HEK293 (cell line): Measurements from ENCODE around the gene FOXL2NB.

Experiments
- CTCF ChIA-PET: fragments of 350-600 bp; formaldehyde crosslinking; extraction: SDS; loops from one replicate; lab custom pipeline; 2021; ENCODE audit warnings: antibody characterized with exemption; lab: Yijun Ruan, JAX
- POLR2A ChIA-PET: fragments of 300-600 bp; formaldehyde crosslinking; extraction: SDS; loops from one replicate; lab custom pipeline; 2020; ENCODE audit warnings: antibody characterized with exemption, inconsistent platforms; lab: Yijun Ruan, JAX
- H3K27ac ChIP-seq: fragments of 200-500 bp; sonication (Bioruptor generic); 2 replicates; pipeline ENCODE4 v1.5.1; 2014; ENCODE audit warnings: low read depth, low read length, control low read depth, inconsistent platforms; ENCODE audit errors: extremely low read depth
- H3K36me3 ChIP-seq, 2 experiments: fragments of 200-500 bp in 1 of 2; sonication (Bioruptor generic) in 1 of 2; 1 replicate in 1 of 2; 2 replicates in 1 of 2; pipeline ENCODE4 v1.5.1; 2014 to 2017; ENCODE audit warnings: inconsistent platforms in 2 of 2, low read length in 2 of 2; ENCODE audit not compliant: control insufficient read depth in 2 of 2, insufficient read depth in 1 of 2
- H3K4me1 ChIP-seq: fragments of 200-500 bp; sonication (Bioruptor generic); 2 replicates; pipeline ENCODE4 v1.5.1; 2014; ENCODE audit warnings: mild to moderate bottlenecking, low read length, inconsistent platforms; ENCODE audit not compliant: control insufficient read depth, insufficient read depth
- H3K4me3 ChIP-seq: 2 replicates; pipeline ENCODE4 v1.5.1; 2011; ENCODE audit warnings: low read depth, mild to moderate bottlenecking, control low read depth, low read length, moderate library complexity
- H3K9me3 ChIP-seq: fragments of 200-500 bp; sonication (Bioruptor generic); 2 replicates; pipeline ENCODE4 v1.5.1; 2014; ENCODE audit warnings: low read depth, low read length, inconsistent platforms; ENCODE audit not compliant: control insufficient read depth, insufficient read depth
- HIC1 ChIP-seq: fragments of 450-650 bp; formaldehyde crosslinking; IDR thresholded peaks from 2 replicates; pipeline ENCODE4 v1.5.1; 2016; ENCODE audit warnings: missing biosample characterization, missing genetic modification characterization
- KLF1 ChIP-seq: fragments of 450-650 bp; formaldehyde crosslinking; IDR thresholded peaks from 2 replicates; pipeline ENCODE4 v1.5.1; 2016; ENCODE audit warnings: missing biosample characterization, missing genetic modification characterization
- OSR2 ChIP-seq: fragments of 450-650 bp; formaldehyde crosslinking; IDR thresholded peaks from 2 replicates; pipeline ENCODE4 v1.5.1; 2016; ENCODE audit warnings: missing biosample characterization, missing genetic modification characterization
- ZBTB17 ChIP-seq: fragments of 450-650 bp; formaldehyde crosslinking; IDR thresholded peaks from 2 replicates; pipeline ENCODE4 v1.5.1; 2016; ENCODE audit warnings: missing biosample characterization, missing genetic modification characterization
- ZFP3 ChIP-seq: fragments of 450-650 bp; formaldehyde crosslinking; IDR thresholded peaks from 2 replicates; pipeline ENCODE4 v1.5.1; 2016; ENCODE audit warnings: low read depth, missing biosample characterization, missing genetic modification characterization
- ZNF169 ChIP-seq: fragments of 450-650 bp; formaldehyde crosslinking; IDR thresholded peaks from 2 replicates; pipeline ENCODE4 v1.5.1; 2016; ENCODE audit warnings: missing biosample characterization, missing genetic modification characterization
- ZNF221 ChIP-seq: fragments of 450-650 bp; formaldehyde crosslinking; IDR thresholded peaks from 2 replicates; pipeline ENCODE4 v1.5.1; 2017; ENCODE audit warnings: missing biosample characterization, missing genetic modification characterization, borderline replicate concordance
- ZNF311 ChIP-seq: fragments of 450-650 bp; formaldehyde crosslinking; IDR thresholded peaks from 2 replicates; pipeline ENCODE4 v1.5.1; 2017; ENCODE audit warnings: missing biosample characterization, missing genetic modification characterization, borderline replicate concordance
- ZNF394 ChIP-seq: fragments of 450-650 bp; formaldehyde crosslinking; IDR thresholded peaks from 2 replicates; pipeline ENCODE4 v1.5.1; 2016; ENCODE audit warnings: missing biosample characterization, missing genetic modification characterization, mild to moderate bottlenecking, moderate library complexity, borderline replicate concordance
- ZNF623 ChIP-seq: fragments of 450-650 bp; formaldehyde crosslinking; IDR thresholded peaks from 2 replicates; pipeline ENCODE4 v1.5.1; 2016; ENCODE audit warnings: missing biosample characterization, missing genetic modification characterization
- ZSCAN4 ChIP-seq: fragments of 450-650 bp; formaldehyde crosslinking; IDR thresholded peaks from 2 replicates; pipeline ENCODE4 v1.5.1; 2017; ENCODE audit warnings: missing biosample characterization, missing genetic modification characterization
- TF ChIP-seq, protein P1 (sequence below): fragments of 450-650 bp; formaldehyde crosslinking; IDR thresholded peaks from 2 replicates; pipeline ENCODE4 v1.5.1; 2017; ENCODE audit warnings: missing biosample characterization, missing genetic modification characterization
- TF ChIP-seq, protein P2 (sequence below): fragments of 450-650 bp; formaldehyde crosslinking; IDR thresholded peaks from 2 replicates; pipeline ENCODE4 v1.5.1; 2016; ENCODE audit warnings: missing biosample characterization, missing genetic modification characterization, borderline replicate concordance
- TF ChIP-seq, protein P3 (sequence below): fragments of 450-650 bp; formaldehyde crosslinking; IDR thresholded peaks from 2 replicates; pipeline ENCODE4 v1.5.1; 2016; ENCODE audit warnings: missing biosample characterization, missing genetic modification characterization, low read depth
- TF ChIP-seq, protein P4 (sequence below): sonication (generic); formaldehyde crosslinking; IDR thresholded peaks from 2 replicates; pipeline ENCODE4 v1.8.1; 2022; ENCODE audit warnings: mild to moderate bottlenecking, moderate library complexity, missing genetic modification reagents
- TF ChIP-seq, protein P5 (sequence below): fragments of 450-650 bp; formaldehyde crosslinking; IDR thresholded peaks from 2 replicates; pipeline ENCODE4 v1.5.1; 2016; ENCODE audit warnings: missing biosample characterization, missing genetic modification characterization

The FOXL2NB gene

DNA sequence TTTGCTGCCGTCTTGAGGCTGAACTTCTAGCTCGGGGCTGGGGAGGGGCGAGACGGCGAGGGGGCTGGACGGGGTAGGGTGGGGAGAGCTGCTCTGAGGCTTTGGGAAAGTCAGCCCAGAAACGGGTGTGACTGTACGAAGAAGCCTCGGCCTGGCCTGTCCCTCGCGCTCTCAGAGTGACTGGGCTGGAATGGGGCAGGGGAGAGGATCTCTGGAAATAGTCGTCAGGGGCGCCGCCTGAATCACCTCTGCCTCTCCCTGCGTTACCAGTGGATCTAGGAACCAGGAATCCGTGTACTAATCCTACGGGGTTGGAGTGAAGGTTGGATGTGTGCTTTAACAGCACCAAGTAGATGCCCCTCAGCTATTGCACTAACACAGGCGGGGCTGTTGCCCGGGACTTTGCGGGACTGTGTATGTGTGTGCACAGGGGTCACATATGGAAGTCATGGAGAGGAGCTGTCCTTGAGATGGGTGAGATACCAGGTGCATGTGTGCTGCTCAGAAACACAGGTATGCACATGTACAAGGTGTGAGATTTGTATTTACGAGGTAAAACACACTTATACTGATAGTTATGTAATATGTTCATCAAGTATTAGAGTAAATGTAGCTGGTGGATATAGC lies 591 bp downstream of the FOXL2NB start (continued):
- TF ChIP-seq HIC1 (tag by site-specific recombination) (no peak), ZSCAN4 (tag by site-specific recombination) (no peak)

- no peak overlapping the region for H3K27ac ChIP-seq
- no peaks in the 10 kb centered on the region for H3K4me1 ChIP-seq
- no peaks in the 10 kb centered on the region for H3K36me3 ChIP-seq
- no peaks in the 10 kb centered on the region for H3K9me3 ChIP-seq
- ChIA-PET CTCF (interaction anchor here (1.7 kb wide), 1 partner anchor 13 kb away, joined by 10 read pairs; no protein-coding TSS in a partner anchor), POLR2A (no interaction called here)
- no peak overlapping the region for H3K4me3 ChIP-seq
- TF ChIP-seq, protein P1, sequence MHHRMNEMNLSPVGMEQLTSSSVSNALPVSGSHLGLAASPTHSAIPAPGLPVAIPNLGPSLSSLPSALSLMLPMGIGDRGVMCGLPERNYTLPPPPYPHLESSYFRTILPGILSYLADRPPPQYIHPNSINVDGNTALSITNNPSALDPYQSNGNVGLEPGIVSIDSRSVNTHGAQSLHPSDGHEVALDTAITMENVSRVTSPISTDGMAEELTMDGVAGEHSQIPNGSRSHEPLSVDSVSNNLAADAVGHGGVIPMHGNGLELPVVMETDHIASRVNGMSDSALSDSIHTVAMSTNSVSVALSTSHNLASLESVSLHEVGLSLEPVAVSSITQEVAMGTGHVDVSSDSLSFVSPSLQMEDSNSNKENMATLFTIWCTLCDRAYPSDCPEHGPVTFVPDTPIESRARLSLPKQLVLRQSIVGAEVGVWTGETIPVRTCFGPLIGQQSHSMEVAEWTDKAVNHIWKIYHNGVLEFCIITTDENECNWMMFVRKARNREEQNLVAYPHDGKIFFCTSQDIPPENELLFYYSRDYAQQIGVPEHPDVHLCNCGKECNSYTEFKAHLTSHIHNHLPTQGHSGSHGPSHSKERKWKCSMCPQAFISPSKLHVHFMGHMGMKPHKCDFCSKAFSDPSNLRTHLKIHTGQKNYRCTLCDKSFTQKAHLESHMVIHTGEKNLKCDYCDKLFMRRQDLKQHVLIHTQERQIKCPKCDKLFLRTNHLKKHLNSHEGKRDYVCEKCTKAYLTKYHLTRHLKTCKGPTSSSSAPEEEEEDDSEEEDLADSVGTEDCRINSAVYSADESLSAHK (tag by site-specific recombination), result no peak
- TF ChIP-seq, protein P2, sequence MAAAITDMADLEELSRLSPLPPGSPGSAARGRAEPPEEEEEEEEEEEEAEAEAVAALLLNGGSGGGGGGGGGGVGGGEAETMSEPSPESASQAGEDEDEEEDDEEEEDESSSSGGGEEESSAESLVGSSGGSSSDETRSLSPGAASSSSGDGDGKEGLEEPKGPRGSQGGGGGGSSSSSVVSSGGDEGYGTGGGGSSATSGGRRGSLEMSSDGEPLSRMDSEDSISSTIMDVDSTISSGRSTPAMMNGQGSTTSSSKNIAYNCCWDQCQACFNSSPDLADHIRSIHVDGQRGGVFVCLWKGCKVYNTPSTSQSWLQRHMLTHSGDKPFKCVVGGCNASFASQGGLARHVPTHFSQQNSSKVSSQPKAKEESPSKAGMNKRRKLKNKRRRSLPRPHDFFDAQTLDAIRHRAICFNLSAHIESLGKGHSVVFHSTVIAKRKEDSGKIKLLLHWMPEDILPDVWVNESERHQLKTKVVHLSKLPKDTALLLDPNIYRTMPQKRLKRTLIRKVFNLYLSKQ (tag by site-specific recombination), result no peak
- TF ChIP-seq ZNF394 (tag by site-specific recombination) (no peak), ZNF623 (tag by site-specific recombination) (no peak), ZBTB17 (no peak), ZFP3 (tag by site-specific recombination) (no peak), HIC1 (tag by site-specific recombination) (no peak), ZNF311 (tag by site-specific recombination) (no peak), ZNF221 (tag by site-specific recombination) (no peak), ZNF169 (tag by site-specific recombination) (no peak), OSR2 (tag by site-specific recombination) (no peak), KLF1 (tag by site-specific recombination) (no peak)
- TF ChIP-seq, protein P3, sequence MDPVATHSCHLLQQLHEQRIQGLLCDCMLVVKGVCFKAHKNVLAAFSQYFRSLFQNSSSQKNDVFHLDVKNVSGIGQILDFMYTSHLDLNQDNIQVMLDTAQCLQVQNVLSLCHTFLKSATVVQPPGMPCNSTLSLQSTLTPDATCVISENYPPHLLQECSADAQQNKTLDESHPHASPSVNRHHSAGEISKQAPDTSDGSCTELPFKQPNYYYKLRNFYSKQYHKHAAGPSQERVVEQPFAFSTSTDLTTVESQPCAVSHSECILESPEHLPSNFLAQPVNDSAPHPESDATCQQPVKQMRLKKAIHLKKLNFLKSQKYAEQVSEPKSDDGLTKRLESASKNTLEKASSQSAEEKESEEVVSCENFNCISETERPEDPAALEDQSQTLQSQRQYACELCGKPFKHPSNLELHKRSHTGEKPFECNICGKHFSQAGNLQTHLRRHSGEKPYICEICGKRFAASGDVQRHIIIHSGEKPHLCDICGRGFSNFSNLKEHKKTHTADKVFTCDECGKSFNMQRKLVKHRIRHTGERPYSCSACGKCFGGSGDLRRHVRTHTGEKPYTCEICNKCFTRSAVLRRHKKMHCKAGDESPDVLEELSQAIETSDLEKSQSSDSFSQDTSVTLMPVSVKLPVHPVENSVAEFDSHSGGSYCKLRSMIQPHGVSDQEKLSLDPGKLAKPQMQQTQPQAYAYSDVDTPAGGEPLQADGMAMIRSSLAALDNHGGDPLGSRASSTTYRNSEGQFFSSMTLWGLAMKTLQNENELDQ (tag by site-specific recombination), result no peak
- TF ChIP-seq, protein P4, sequence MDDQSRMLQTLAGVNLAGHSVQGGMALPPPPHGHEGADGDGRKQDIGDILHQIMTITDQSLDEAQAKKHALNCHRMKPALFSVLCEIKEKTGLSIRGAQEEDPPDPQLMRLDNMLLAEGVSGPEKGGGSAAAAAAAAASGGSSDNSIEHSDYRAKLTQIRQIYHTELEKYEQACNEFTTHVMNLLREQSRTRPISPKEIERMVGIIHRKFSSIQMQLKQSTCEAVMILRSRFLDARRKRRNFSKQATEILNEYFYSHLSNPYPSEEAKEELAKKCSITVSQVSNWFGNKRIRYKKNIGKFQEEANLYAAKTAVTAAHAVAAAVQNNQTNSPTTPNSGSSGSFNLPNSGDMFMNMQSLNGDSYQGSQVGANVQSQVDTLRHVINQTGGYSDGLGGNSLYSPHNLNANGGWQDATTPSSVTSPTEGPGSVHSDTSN, result no peak
- TF ChIP-seq, protein P5, sequence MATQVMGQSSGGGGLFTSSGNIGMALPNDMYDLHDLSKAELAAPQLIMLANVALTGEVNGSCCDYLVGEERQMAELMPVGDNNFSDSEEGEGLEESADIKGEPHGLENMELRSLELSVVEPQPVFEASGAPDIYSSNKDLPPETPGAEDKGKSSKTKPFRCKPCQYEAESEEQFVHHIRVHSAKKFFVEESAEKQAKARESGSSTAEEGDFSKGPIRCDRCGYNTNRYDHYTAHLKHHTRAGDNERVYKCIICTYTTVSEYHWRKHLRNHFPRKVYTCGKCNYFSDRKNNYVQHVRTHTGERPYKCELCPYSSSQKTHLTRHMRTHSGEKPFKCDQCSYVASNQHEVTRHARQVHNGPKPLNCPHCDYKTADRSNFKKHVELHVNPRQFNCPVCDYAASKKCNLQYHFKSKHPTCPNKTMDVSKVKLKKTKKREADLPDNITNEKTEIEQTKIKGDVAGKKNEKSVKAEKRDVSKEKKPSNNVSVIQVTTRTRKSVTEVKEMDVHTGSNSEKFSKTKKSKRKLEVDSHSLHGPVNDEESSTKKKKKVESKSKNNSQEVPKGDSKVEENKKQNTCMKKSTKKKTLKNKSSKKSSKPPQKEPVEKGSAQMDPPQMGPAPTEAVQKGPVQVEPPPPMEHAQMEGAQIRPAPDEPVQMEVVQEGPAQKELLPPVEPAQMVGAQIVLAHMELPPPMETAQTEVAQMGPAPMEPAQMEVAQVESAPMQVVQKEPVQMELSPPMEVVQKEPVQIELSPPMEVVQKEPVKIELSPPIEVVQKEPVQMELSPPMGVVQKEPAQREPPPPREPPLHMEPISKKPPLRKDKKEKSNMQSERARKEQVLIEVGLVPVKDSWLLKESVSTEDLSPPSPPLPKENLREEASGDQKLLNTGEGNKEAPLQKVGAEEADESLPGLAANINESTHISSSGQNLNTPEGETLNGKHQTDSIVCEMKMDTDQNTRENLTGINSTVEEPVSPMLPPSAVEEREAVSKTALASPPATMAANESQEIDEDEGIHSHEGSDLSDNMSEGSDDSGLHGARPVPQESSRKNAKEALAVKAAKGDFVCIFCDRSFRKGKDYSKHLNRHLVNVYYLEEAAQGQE (tag by site-specific recombination), result no peak
These were observed 1.5 kb downstream of the FOXL2NB start for GRCh38 chr3:138948371-138949001.
